NK-92 (cell line): ENCODE results near the gene UPK3B.
"Not testable (repeated sequence)": the region's sequence is repeated elsewhere in the genome, so short reads cannot be mapped to it uniquely, and the experiment has no call there.

ENCODE experiments used
- DNase-seq: peaks from one replicate; lab custom pipeline; 2025; ENCODE audit not compliant: unreplicated experiment; lab: John Stamatoyannopoulos, UW

The UPK3B gene

GRCh38 chr7:76512941-76513816, 2.8 kb downstream of the UPK3B start:
- no peak for DNase-seq

- no peak for DNase-seq
These were observed 3.8 kb downstream of the UPK3B start for GRCh38 chr7:76513817-76514799.

GRCh38 chr7:76514926-76515771, 4.8 kb downstream of the UPK3B start:
- DNase-seq, result no peak

GRCh38 chr7:76515999-76516443, 5.7 kb downstream of the UPK3B start:
- DNase-seq, result no peak

GRCh38 chr7:76516932-76517331, 6.6 kb downstream of the UPK3B start:
- not testable (repeated sequence) for DNase-seq

GRCh38 chr7:76526183-76526582, 15.8 kb downstream of the UPK3B start:
- DNase-seq, result not testable (repeated sequence)

GRCh38 chr7:76531643-76532042, 21.3 kb downstream of the UPK3B start:
- DNase-seq, result not testable (repeated sequence)

- not testable (repeated sequence) for DNase-seq
These were observed 32.8 kb downstream of the UPK3B start, which contains the start of gene SPDYE16 for GRCh38 chr7:76543197-76543596. Gene SPDYE16 (minus strand): TSS chr7:76543297. CDS start chr7:76541459, 1,838 bp downstream.

GRCh38 chr7:76549025-76549854, 38.9 kb downstream of the UPK3B start:
- peak; percentile 18 for DNase-seq

GRCh38 chr7:76549855-76550248, 39.5 kb downstream of the UPK3B start:
- not testable (repeated sequence) for DNase-seq

GRCh38 chr7:76551992-76552391, 41.6 kb downstream of the UPK3B start:
- not testable (repeated sequence) for DNase-seq

- not testable (repeated sequence) for DNase-seq
These were observed 49.3 kb downstream of the UPK3B start for GRCh38 chr7:76559685-76560084.

GRCh38 chr7:76560157-76560556, 49.8 kb downstream of the UPK3B start:
- DNase-seq, result not testable (repeated sequence)

- DNase-seq, result not testable (repeated sequence)
These were observed 51.0 kb downstream of the UPK3B start for GRCh38 chr7:76561342-76561741.

- not testable (repeated sequence) for DNase-seq
These were observed 54.6 kb downstream of the UPK3B start for GRCh38 chr7:76565001-76565400.
